Liver (tissue), 9 donors: ENCODE data around the gene FILIP1. TPM values are rescaled to one million over a fixed set of nuclear protein-coding genes. Genes with fewer than 3 reads are reported as not detected.

Source experiments
- DNase-seq: peaks from one replicate; pipeline ENCODE4 v3.0.0-alpha.2; 2017; ENCODE audit warnings: low spot score
- H3K27ac ChIP-seq, 2 donors: one replicate each; pipeline ENCODE4 v1.7.0; 2013; ENCODE audit warnings: inconsistent platforms in 2 of 2, low read length in 2 of 2, control low read depth in 1 of 2, low read depth in 1 of 2, mild to moderate bottlenecking in 1 of 2
- H3K27me3 ChIP-seq, 4 donors: one replicate each; pipeline versions ENCODE4 v1.6.1 to v1.7.0; 2013; ENCODE audit warnings: low read length in 3 of 4, inconsistent platforms in 1 of 4, mild to moderate bottlenecking in 1 of 4, moderate library complexity in 1 of 4; ENCODE audit not compliant: control insufficient read depth in 4 of 4, insufficient read depth in 4 of 4
- H3K36me3 ChIP-seq, 4 donors: one replicate each; pipeline versions ENCODE4 v1.6.1 to v1.7.0; 2013; ENCODE audit warnings: low read length in 3 of 4, mild to moderate bottlenecking in 3 of 4, low read depth in 1 of 4, moderate library complexity in 1 of 4; ENCODE audit not compliant: control insufficient read depth in 4 of 4, insufficient read depth in 3 of 4
- H3K4me1 ChIP-seq, 4 donors: one replicate each; pipeline versions ENCODE4 v1.6.1 to v1.7.0; 2013; ENCODE audit warnings: low read length in 3 of 4, mild to moderate bottlenecking in 3 of 4, moderate library complexity in 1 of 4; ENCODE audit not compliant: control insufficient read depth in 4 of 4, insufficient read depth in 4 of 4
- H3K4me3 ChIP-seq, 3 donors: one replicate each; pipeline versions ENCODE4 v1.6.1 to v1.7.0; 2013; ENCODE audit warnings: low read length in 3 of 3, control low read depth in 1 of 3, low read depth in 1 of 3, mild to moderate bottlenecking in 1 of 3
- H3K9ac ChIP-seq, 2 donors: one replicate each; pipeline ENCODE4 v1.7.0; 2013; ENCODE audit warnings: low read length in 2 of 2, mild to moderate bottlenecking in 2 of 2, moderate library complexity in 2 of 2, control low read depth in 1 of 2, low read depth in 1 of 2
- H3K9me3 ChIP-seq, 4 donors: one replicate each; pipeline versions ENCODE4 v1.6.1 to v1.7.0; 2013; ENCODE audit warnings: low read length in 3 of 4; ENCODE audit not compliant: control insufficient read depth in 4 of 4
- FOXA1 ChIP-seq: IDR thresholded peaks from 2 replicates; pipeline ENCODE4 v1.6.1; 2016; ENCODE audit warnings: antibody characterized with exemption
- FOXA2 ChIP-seq: IDR thresholded peaks from 2 replicates; pipeline ENCODE4 v1.6.1; 2016; ENCODE audit warnings: antibody characterized with exemption
- GABPA ChIP-seq, 2 donors: IDR thresholded peaks in 1 of 2; conservative IDR thresholded peaks in 1 of 2; 2 replicates each; pipeline ENCODE4 v1.6.1; 2016; ENCODE audit warnings: antibody characterized with exemption in 2 of 2, mild to moderate bottlenecking in 1 of 2, moderate library complexity in 1 of 2
- HNF4A ChIP-seq, 2 donors: conservative IDR thresholded peaks; 2 replicates each; pipeline ENCODE4 v1.6.1; 2016; ENCODE audit warnings: antibody characterized with exemption in 2 of 2, mild to moderate bottlenecking in 2 of 2
- JUND ChIP-seq, 2 donors: IDR thresholded peaks; 2 replicates each; pipeline ENCODE4 v1.6.1; 2016; ENCODE audit warnings: antibody characterized with exemption in 2 of 2
- MAX ChIP-seq: IDR thresholded peaks from 2 replicates; pipeline ENCODE4 v1.6.1; 2016; ENCODE audit warnings: antibody characterized with exemption
- NR2F2 ChIP-seq: IDR thresholded peaks from 2 replicates; pipeline ENCODE4 v1.6.1; 2016; ENCODE audit warnings: antibody characterized with exemption
- RAD21 ChIP-seq, 2 donors: IDR thresholded peaks; 2 replicates each; pipeline ENCODE4 v1.6.1; 2016; ENCODE audit warnings: antibody characterized with exemption in 2 of 2, mild to moderate bottlenecking in 2 of 2
- YY1 ChIP-seq: IDR thresholded peaks from 2 replicates; pipeline ENCODE4 v1.6.1; 2016; ENCODE audit warnings: antibody characterized with exemption, mild to moderate bottlenecking
- ZBTB33 ChIP-seq: IDR thresholded peaks from 2 replicates; pipeline ENCODE4 v1.6.1; 2016; ENCODE audit warnings: antibody characterized with exemption
- whole genome bisulfite sequencing: extraction: QIAGEN DNeasy Blood & Tissue Kit; methylation state at CpG from one replicate; pipeline ENCODE4 v1.1.7; 2013; 5-methylcytosine and 5-hydroxymethylcytosine counted together
- polyA plus RNA-seq, 2 donors: library from polyadenylated mRNA; stranded (reverse) in 1 of 2; unstranded in 1 of 2; fragments of 200-250 nt in 1 of 2; fragments of >200 nt in 1 of 2; fragmentation: Nextera tagmentation in 1 of 2; extraction: Ambion mirVana in 1 of 2; gene quantifications; one replicate each; pipeline versions ENCODE4 v1.2.1 to v1.2.3, GENCODE V29; 2013 to 2015
- total RNA-seq, 2 donors: library from RNA; depleted of rRNA; stranded (reverse); fragments of >200 nt; gene quantifications; one replicate each; pipeline ENCODE4 v1.2.3, GENCODE V29; 2014
- TF ChIP-seq, protein P1 (sequence below): IDR thresholded peaks from 2 replicates; pipeline ENCODE4 v1.6.1; 2016; ENCODE audit warnings: antibody characterized with exemption, mild to moderate bottlenecking
- donor health status: healthy.
- donor health status: healthy.
- donor health status: healthy.
- donor health status: healthy.
- donor health status: healthy.

FILIP1 gene
- total and polyA plus RNA-seq, 4 donors = 0.70 to 2.8 (median 1.1) TPM

- H3K27ac ChIP-seq = peak overlapping the region; percentile 75 to 85
- WGBS = under 1% methylated on average over 36 of the region's 36 CpGs
- H3K27me3 ChIP-seq = no peaks in the 10 kb centered on the region
- H3K4me1 ChIP-seq = peaks cover 5 to 31% (median 28%) of the 10 kb centered on the region in 4 donors
- no peaks in the 10 kb centered on the region for H3K9me3 ChIP-seq
- peak; percentile 34 for DNase-seq
- H3K36me3 ChIP-seq = no peaks in the 10 kb centered on the region
- peak overlapping the region; percentile 91 to 97 for H3K9ac ChIP-seq
- TF ChIP-seq YY1 (no peak), JUND (IDR thresholded peaks at IDR 0.05) (no peak), MAX (no peak), RAD21 (IDR thresholded peaks at IDR 0.05) (no peak)
- peak overlapping the region; percentile 81 to 100 (median 99) for H3K4me3 ChIP-seq
Measured at GRCh38 chr6:75283907-75284631, 209.5 kb downstream of the FILIP1 start.

DNA sequence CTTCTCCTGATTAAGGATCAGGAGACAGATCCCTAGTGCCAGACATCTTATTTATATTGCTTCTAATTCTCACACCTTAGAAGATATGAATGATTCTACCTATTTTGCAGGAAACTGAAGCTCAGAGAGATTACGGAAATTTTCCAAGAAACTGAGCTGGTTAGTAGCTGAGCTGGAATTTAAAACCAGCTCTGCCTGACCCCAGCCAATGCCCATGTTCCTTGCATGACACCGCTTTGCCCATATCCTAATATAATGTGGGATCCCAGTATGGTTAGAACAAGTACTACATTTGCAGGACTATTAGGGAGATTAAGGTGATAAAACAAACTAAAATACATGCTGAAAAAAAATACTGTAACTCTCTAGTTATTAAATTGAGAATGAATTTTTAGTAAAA, 210.9 kb downstream of the FILIP1 start:
- Histone ChIP-seq H3K27ac (no peak overlapping the region), H3K4me1 (peaks cover 5 to 33% (median 29%) of the 10 kb centered on the region in 4 donors), H3K36me3 (no peaks in the 10 kb centered on the region), H3K9ac (no peak overlapping the region), H3K9me3 (no peaks in the 10 kb centered on the region), H3K27me3 (no peaks in the 10 kb centered on the region), H3K4me3 (peak overlapping the region in 1 of 3 donors; percentile 29)
- DNase-seq = no peak
- TF ChIP-seq YY1 (no peak), GABPA (IDR thresholded peaks at IDR 0.05 in 1 of 2, conservative IDR thresholded peaks at IDR 0.05 in 1 of 2) (no peak), NR2F2 (no peak), ZBTB33 (no peak), MAX (no peak), RAD21 (IDR thresholded peaks at IDR 0.05) (no peak), FOXA1 (no peak), HNF4A (conservative IDR thresholded peaks at IDR 0.05) (no peak), JUND (IDR thresholded peaks at IDR 0.05) (no peak), FOXA2 (no peak)
- TF ChIP-seq, protein P1, sequence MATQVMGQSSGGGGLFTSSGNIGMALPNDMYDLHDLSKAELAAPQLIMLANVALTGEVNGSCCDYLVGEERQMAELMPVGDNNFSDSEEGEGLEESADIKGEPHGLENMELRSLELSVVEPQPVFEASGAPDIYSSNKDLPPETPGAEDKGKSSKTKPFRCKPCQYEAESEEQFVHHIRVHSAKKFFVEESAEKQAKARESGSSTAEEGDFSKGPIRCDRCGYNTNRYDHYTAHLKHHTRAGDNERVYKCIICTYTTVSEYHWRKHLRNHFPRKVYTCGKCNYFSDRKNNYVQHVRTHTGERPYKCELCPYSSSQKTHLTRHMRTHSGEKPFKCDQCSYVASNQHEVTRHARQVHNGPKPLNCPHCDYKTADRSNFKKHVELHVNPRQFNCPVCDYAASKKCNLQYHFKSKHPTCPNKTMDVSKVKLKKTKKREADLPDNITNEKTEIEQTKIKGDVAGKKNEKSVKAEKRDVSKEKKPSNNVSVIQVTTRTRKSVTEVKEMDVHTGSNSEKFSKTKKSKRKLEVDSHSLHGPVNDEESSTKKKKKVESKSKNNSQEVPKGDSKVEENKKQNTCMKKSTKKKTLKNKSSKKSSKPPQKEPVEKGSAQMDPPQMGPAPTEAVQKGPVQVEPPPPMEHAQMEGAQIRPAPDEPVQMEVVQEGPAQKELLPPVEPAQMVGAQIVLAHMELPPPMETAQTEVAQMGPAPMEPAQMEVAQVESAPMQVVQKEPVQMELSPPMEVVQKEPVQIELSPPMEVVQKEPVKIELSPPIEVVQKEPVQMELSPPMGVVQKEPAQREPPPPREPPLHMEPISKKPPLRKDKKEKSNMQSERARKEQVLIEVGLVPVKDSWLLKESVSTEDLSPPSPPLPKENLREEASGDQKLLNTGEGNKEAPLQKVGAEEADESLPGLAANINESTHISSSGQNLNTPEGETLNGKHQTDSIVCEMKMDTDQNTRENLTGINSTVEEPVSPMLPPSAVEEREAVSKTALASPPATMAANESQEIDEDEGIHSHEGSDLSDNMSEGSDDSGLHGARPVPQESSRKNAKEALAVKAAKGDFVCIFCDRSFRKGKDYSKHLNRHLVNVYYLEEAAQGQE = no peak
- WGBS = 77% methylated on average over 2 of the region's 2 CpGs
